ENCODE measurements around the gene FUCA1.
"Not testable (repeated sequence)": the region's sequence is repeated elsewhere in the genome, so short reads cannot be mapped to it uniquely, and the experiment has no call there.

The FUCA1 gene

GRCh38 chr1:23836037-23836436 lies 32.1 kb downstream of the FUCA1 start:
- H3K27ac ChIP-seq, result no peak overlapping the region
- TF ChIP-seq, protein P1, sequence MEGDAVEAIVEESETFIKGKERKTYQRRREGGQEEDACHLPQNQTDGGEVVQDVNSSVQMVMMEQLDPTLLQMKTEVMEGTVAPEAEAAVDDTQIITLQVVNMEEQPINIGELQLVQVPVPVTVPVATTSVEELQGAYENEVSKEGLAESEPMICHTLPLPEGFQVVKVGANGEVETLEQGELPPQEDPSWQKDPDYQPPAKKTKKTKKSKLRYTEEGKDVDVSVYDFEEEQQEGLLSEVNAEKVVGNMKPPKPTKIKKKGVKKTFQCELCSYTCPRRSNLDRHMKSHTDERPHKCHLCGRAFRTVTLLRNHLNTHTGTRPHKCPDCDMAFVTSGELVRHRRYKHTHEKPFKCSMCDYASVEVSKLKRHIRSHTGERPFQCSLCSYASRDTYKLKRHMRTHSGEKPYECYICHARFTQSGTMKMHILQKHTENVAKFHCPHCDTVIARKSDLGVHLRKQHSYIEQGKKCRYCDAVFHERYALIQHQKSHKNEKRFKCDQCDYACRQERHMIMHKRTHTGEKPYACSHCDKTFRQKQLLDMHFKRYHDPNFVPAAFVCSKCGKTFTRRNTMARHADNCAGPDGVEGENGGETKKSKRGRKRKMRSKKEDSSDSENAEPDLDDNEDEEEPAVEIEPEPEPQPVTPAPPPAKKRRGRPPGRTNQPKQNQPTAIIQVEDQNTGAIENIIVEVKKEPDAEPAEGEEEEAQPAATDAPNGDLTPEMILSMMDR (conservative IDR thresholded peaks at IDR 0.05), result no peak
- TF ChIP-seq ZFX (IDR thresholded peaks at IDR 0.05), result no peak

DNA sequence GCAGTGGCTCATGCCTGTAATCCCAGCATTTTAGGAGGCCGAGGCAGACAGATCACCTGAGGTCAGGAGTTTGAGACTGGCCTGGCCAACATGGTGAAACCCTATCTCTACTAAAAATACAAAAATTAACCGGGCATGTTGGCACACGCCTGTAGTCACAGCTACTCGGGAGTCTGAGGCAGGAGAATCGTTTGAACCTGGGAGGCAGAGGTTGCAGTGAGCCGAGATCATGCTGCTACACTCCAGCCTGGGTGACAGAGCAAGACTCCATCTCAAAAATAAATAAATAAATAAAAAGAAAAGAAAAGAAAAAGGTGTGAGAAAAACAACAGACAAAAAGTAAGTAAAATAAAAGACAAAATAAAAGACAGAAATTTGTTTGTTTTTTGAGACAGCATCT lies 33.9 kb downstream of the FUCA1 start:
- not testable (repeated sequence) for H3K27ac ChIP-seq

DNA sequence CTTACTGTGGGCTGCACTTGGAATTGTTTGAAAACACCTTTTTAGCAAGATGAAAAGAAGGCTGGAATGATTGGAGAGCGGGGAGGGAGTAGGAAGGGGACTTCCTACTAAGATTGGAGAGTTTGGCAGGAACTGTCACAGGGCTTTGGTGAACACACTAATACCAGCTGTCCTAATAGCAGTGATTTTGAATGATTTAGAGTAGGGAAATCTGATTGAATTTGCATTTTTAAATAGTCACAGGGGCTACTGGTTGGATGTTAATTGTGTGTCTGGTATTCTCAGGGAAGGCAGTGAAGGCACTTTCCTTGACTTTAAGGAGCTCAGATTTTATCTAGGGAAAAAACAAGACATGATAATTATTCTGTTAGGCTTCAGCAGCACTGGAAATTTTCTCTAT lies 40.4 kb downstream of the FUCA1 start:
- TF ChIP-seq, protein P1 (conservative IDR thresholded peaks at IDR 0.05), result no peak
- TF ChIP-seq ZFX (IDR thresholded peaks at IDR 0.05), result no peak
- no peak overlapping the region for H3K27ac ChIP-seq

DNA sequence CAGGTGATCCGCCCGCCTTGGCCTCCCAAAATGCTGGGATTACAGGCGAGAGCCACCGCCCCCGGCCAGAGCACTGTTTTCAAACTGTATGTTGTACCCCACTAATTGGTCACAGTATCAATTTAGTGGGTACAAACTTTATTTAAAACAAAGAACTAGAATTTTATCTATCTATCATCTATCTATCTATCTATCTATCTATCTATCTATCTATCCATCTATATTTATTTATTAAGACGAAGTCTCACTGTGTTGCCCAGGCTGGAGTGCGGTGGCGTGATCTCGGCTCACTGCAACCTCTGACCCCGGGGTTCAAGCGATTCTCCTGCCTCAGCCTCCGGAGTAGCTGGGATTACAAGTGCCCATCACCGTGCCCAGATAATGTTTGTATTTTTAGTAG lies 41.5 kb downstream of the FUCA1 start:
- not testable (repeated sequence) for H3K27ac ChIP-seq

DNA sequence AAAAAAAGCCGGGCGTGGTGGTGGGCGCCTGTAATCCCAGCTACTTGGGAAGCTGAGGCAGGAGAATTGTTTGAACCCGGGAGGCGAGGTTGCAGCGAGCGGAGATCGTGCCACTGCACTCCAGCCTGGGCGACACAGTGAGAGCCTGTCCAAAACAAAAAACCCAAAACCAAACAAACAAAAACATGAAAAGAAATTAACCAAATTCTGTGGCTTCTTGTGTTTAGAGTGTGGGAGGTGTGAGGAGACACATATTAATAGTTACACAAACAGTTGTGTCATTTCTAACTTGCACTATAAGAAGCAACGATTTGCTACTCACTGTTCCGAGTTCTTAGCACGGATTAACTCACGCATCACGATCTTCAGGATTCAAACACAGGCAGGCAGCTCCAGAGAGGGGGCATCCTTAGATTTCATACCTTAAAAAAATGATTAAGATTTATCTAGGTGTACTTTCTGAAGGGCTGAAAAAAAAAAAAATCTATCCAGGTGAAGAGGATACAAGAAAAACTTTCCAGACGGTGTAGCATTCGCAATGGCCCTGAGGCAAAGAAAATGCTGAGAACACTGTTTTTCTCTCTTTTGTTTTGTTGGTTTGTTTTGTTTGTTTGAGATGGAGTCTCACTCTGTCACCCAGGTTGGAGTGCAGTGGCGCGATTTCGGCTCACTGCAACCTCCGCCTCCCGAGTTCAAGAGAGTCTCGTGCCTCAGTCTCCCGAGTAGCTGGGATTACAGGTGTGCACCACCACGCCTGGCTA lies 42.1 kb downstream of the FUCA1 start:
- TF ChIP-seq, protein P1 (conservative IDR thresholded peaks at IDR 0.05), result no peak
- no peak for TF ChIP-seq ZFX (IDR thresholded peaks at IDR 0.05)
- peak overlapping the region; percentile 92 for H3K27ac ChIP-seq

DNA sequence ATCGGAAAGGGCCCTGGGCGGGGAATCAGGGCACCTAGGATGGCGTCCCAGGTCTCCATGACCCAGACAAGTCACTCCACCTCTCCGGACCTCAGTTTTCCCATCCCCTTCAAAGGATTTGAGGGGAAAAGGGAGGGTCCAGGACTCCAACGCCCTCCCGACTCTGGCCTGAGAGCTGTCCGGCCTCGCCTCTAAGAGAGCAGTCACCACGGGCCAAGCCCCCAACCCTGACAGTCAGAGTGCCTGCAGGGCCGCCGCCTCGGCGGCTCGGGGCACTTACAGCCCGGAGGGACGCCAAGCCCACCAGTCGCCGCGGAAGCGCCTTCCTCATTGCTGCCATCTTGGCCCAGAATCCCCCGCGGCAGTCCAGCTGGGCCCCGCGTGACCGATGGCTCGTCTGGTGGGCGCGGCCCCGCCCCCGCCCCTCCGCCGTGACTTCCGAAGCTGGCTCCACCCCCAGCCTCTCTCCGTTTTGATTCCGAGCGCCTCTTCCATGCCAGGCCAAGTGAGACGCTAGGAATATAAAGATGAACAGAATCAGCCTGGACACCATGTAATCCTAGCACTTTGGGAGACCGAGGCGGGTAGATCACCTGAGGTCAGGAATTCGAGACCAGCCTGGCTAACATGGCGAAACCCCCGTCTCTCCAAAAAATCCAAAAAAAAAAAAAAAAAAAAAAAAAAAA lies 42.9 kb downstream of the FUCA1 start, which contains the start of gene HMGCL:
Gene HMGCL (minus strand): TSS at position 354 of the 686 bp plus-strand sequence. CDS start 14 bp downstream, at position 340.
- peak within 1 kb of the TSS; percentile 92 for H3K27ac ChIP-seq
- TF ChIP-seq ZFX (IDR thresholded peaks at IDR 0.05), result no peak
- TF ChIP-seq, protein P1 (conservative IDR thresholded peaks at IDR 0.05), result no peak

DNA sequence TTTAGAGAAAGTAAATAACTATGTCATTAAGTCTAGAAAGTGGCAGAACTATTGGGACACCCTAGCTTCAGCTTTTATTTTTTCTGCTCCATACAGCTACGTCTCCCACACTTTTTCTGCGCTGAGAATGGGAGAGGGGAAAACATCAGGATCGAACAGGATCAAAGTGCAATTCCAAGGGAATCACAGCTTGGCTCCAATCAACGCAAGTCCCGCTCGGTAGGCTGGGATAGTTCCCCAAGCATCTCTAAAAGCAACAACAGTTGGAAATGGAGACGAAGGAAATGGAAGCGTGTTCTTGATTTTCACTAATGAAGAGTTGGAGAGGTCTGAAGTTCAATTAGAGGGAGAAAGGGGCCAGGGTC lies 43.4 kb downstream of the FUCA1 start:
- TF ChIP-seq, protein P1 (conservative IDR thresholded peaks at IDR 0.05), result no peak
- TF ChIP-seq ZFX (IDR thresholded peaks at IDR 0.05), result no peak
- H3K27ac ChIP-seq, result peak overlapping the region; percentile 92

- TF ChIP-seq, protein P1 (conservative IDR thresholded peaks at IDR 0.05), result no peak
- no peak for TF ChIP-seq ZFX (IDR thresholded peaks at IDR 0.05)
- H3K27ac ChIP-seq, result no peak overlapping the region
Measured at GRCh38 chr1:23823767-23824166, 44.3 kb downstream of the FUCA1 start.
